Panc1 (cell line): ENCODE results near the gene FAM72A. TPM values are rescaled to one million over a fixed set of nuclear protein-coding genes. Genes with fewer than 3 reads are reported as not detected.
A peak's percentile ranks its signal among the peaks of the same experiment; 100 is the strongest.
"Not testable (repeated sequence)": the region's sequence is repeated elsewhere in the genome, so short reads cannot be mapped to it uniquely, and the experiment has no call there.

Experiments used
- ATAC-seq: fragments of 200-7000 bp; cut with Tn5 transposase; 2 replicates; pipeline ENCODE4 v1.9.1; 2020; ENCODE audit warnings: mild to moderate bottlenecking, moderate library complexity
- BruUV-seq: library from RNA; stranded (reverse); fragments of 400-500 nt; replicated peaks from 2 replicates; lab custom pipeline; 2021; lab: Mats Ljungman, UMichigan
- CTCF ChIA-PET: fragments of 300-600 bp; sonication (Branson Sonifier 250); formaldehyde crosslinking; loops from one replicate; lab custom pipeline; 2022; ENCODE audit warnings: antibody characterized with exemption; lab: Charles Lee
- POLR2A ChIA-PET: fragments of 300-600 bp; sonication (Branson Sonifier 250); formaldehyde crosslinking; loops from one replicate; lab custom pipeline; 2022; ENCODE audit warnings: antibody characterized with exemption; lab: Charles Lee
- DNase-seq: peaks from one replicate; pipeline ENCODE4 v3.0.0-alpha.2; 2010; ENCODE audit warnings: low read depth, low spot score
- H3K27ac ChIP-seq: 2 replicates; pipeline ENCODE4 v1.5.1; 2011; ENCODE audit warnings: mild to moderate bottlenecking, low read length, inconsistent platforms
- H3K27me3 ChIP-seq: fragments of 200-500 bp; sonication (Bioruptor generic); 2 replicates; pipeline ENCODE4 v1.6.0; 2014; ENCODE audit warnings: low read length, inconsistent platforms; ENCODE audit not compliant: control insufficient read depth, insufficient read depth
- H3K36me3 ChIP-seq: fragments of 200-500 bp; sonication (Bioruptor generic); 2 replicates; pipeline ENCODE4 v1.5.1; 2014; ENCODE audit warnings: inconsistent platforms, mild to moderate bottlenecking, low read length, moderate library complexity; ENCODE audit not compliant: control insufficient read depth, insufficient read depth
- H3K4me1 ChIP-seq: 2 replicates; pipeline ENCODE4 v1.5.1; 2011; ENCODE audit warnings: inconsistent platforms, mild to moderate bottlenecking, low read length, moderate library complexity; ENCODE audit not compliant: control insufficient read depth, insufficient read depth
- H3K4me3 ChIP-seq, 2 experiments: 2 replicates each; pipeline ENCODE4 v1.5.1; 2011 to 2012; ENCODE audit warnings: low read depth in 2 of 2, low read length in 2 of 2, mild to moderate bottlenecking in 2 of 2, inconsistent platforms in 1 of 2, moderate library complexity in 1 of 2
- H3K9me3 ChIP-seq: fragments of 200-500 bp; sonication (Bioruptor generic); 2 replicates; pipeline ENCODE4 v1.5.1; 2014; ENCODE audit warnings: low read depth, mild to moderate bottlenecking, inconsistent platforms, low read length, moderate library complexity; ENCODE audit not compliant: control insufficient read depth, insufficient read depth
- CTCF ChIP-seq: fragments of 450-650 bp; IDR thresholded peaks from 2 replicates; pipeline ENCODE4 v1.5.1; 2017; ENCODE audit warnings: mild to moderate bottlenecking
- in situ Hi-C: cut with HindIII; loops from 2 replicates; pipeline ENCODE4 v1.10.0; 2016; ENCODE audit warnings: low sequenced_read_pairs, low pct_unique_long_range_greater_than_20kb
- intact Hi-C: fragments of 100-400 bp; cut with micrococcal nuclease; formaldehyde crosslinking; loops from one replicate; pipeline ENCODE4 v1.10.0; 2022; ENCODE audit not compliant: unreplicated experiment
- total RNA-seq: library from RNA; stranded (reverse); gene quantifications from one replicate; pipeline ENCODE4 v1.2.1, GENCODE V29; 2021; ENCODE audit not compliant: unreplicated experiment

Gene FAM72A
- total RNA-seq, 1 experiment from 2014 or later = 29.2 TPM

DNA sequence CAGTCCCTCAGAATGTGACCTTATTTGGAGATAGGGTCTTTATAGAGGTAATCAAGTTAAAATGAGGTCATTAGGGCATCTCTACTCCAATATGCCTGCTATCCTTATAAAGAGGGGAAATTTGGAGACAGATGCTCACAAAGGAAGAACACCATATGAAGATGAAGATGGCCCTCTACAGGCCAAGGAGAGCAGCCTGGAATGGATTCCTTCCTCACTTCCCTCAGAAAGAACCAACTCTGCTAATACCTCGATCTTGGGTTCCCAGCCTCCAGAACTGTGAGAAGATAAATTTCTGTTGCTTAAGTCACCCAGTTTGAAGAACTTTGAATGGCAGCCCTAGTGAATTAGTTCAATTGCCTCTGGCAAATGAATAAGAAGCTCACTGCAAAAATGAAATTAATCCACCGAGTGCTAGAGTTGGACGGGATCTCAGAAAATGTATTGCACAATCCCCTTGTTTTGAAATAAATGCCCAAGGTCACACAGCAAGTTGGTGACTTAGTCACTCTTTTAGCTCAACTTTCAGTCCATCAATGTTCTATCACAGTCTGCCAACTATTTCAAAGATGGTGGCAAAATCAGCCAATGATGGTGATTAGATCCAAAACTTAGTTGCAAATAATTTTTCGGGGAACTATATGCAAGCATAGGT is 27.1 kb downstream of the FAM72A start:
- H3K4me1 ChIP-seq, H3K9me3 ChIP-seq, intact Hi-C loops, in situ Hi-C loops, H3K4me3 ChIP-seq, DNase-seq, CTCF ChIA-PET, H3K36me3 ChIP-seq, H3K27ac ChIP-seq, H3K27me3 ChIP-seq, BruUV-seq, POLR2A ChIA-PET, ATAC-seq: not testable (repeated sequence)

- in situ Hi-C loops, H3K36me3 ChIP-seq, BruUV-seq, H3K27ac ChIP-seq, CTCF ChIA-PET, intact Hi-C loops, H3K4me1 ChIP-seq, H3K9me3 ChIP-seq, DNase-seq, H3K4me3 ChIP-seq, POLR2A ChIA-PET, H3K27me3 ChIP-seq: not testable (repeated sequence)
- ATAC-seq = peak; percentile 85
- TF ChIP-seq CTCF = peak; percentile 32
Observed at GRCh38 chr1:206174182-206174868, 28.3 kb downstream of the FAM72A start.

DNA sequence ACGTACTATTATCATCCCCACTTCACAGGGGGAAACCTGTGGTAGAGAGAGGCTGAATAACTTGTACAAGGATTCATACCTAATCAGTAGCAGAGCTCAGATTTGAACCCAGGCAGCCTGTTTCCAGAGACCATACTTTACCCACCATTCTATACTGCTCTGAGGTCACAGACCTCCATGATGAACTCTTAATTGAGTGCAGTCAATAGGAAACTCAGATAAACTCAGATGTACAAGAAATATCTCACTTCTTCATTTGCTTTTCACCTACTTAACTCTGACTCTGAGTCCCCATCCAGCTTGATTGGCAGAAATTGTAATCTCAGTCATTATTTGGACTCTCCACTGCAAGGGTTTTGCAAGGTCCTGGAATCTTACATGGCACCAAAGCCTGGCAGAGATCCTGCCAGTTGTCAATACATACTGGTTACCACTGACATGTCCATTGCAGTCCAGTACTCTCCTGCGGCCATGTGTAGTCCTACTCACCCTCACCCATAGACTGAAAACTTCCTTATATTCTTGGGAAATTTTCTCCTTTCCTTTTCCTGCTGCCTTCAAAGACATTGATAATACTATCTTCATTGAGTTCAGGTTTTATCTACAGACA is 29.4 kb downstream of the FAM72A start:
- H3K9me3 ChIP-seq, DNase-seq, intact Hi-C loops, BruUV-seq, H3K36me3 ChIP-seq, in situ Hi-C loops, CTCF ChIA-PET, ATAC-seq, POLR2A ChIA-PET, H3K27me3 ChIP-seq, H3K27ac ChIP-seq, H3K4me3 ChIP-seq, H3K4me1 ChIP-seq: not testable (repeated sequence)

- DNase-seq, H3K27me3 ChIP-seq, CTCF ChIA-PET, H3K4me3 ChIP-seq, H3K9me3 ChIP-seq, H3K4me1 ChIP-seq, in situ Hi-C loops, POLR2A ChIA-PET, ATAC-seq, intact Hi-C loops, BruUV-seq, H3K36me3 ChIP-seq, H3K27ac ChIP-seq: not testable (repeated sequence)
Observed at GRCh38 chr1:206169794-206170193, 32.8 kb downstream of the FAM72A start.

DNA sequence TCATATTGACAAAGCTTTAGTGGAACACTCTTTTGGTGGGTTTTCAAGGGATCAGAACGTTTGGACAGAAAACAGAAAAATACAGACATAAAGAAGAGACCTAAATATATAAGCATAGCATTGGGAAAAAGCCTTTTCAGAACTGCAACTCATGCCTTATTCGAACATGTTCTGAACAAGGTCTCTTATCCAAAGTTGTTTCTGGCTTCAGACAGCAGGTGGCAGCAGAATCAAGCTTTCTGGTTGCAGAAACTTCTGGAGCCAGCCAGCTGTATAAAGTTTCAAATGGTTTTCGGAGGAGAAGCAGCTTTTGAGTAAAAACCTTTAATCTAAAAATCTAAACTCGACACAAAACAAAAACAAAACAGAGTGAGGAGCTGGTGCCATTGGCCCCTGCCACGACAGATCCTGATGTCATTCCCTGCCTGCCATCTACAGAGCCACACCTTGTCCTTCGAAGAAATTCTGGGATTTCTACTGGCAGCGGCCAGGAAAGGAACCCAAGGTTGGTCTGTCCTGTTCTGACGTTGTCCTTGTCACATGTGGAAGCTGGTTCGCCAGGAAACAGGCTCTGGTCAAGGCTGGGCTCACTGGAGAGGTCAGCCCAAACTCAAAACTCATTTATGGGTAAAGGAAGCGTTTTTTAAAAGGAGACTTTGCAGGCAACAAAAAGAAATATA is 35.1 kb downstream of the FAM72A start:
- DNase-seq, H3K4me1 ChIP-seq, H3K27ac ChIP-seq, BruUV-seq, H3K9me3 ChIP-seq, CTCF ChIA-PET, H3K4me3 ChIP-seq, POLR2A ChIA-PET, H3K27me3 ChIP-seq, in situ Hi-C loops, intact Hi-C loops, H3K36me3 ChIP-seq: not testable (repeated sequence)
- ATAC-seq = peak; percentile 87
